Fibroblast of gingiva (primary cell): ENCODE data around the gene HSD11B1L.
"Not testable (repeated sequence)": the region's sequence is repeated elsewhere in the genome, so short reads cannot be mapped to it uniquely, and the experiment has no call there.

Source experiments
- DNase-seq: peaks from one replicate; pipeline ENCODE4 v3.0.0-alpha.2; 2011; ENCODE audit warnings: low read depth

The HSD11B1L gene

DNA sequence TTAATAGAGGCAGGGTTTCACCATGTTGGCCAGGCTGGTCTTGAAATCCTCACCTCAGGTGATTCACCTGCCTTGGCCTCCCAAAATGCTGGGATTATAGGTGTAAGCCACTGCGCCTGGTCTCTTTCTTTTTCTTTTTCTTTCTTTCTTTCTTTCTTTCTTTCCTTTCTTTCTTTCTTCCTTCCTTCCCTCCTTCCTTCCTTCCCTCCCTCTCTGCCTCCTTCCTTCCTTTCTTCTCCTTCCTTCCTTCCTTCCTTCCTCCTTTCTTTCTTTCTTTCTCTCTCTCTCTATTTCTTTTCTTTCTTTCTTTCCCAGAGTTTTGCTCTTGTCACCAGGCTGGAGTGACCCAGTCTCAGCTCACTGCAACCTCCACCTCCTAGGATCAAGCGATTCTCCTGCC is 52.3 kb downstream of the HSD11B1L start:
- not testable (repeated sequence) for DNase-seq
